ENCODE measurements around the gene CFAP107. TPM values are rescaled to one million over a fixed set of nuclear protein-coding genes. Genes with fewer than 3 reads are reported as not detected.

Gene CFAP107
- total and polyA plus RNA-seq, 2 of the 13 experiments (the other 11 are each of a cell fraction or from before 2014, with no cell fraction given) = not detected

DNA sequence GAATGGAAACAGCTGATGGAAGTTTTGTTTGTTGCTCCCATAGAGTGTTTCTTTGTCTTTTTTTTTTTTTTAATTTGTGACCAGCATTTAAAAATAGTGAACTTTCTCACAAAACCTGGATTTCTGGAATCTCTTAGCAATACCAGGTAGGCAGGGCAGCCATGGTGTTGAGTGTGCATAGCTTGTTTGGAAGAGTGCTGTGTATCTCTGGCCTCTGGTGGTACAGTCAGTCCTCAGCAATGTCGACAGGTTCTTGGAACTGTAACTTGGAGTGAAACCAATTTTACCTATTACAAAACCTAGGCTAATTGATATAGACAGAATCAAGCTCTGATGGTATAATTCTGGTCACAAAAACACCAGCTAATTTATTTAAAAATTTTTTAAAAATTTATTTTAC lies 23.4 kb upstream of the CFAP107 start:
- Histone ChIP-seq H3K79me2 (ENCODE audit: insufficient read depth, low read length) (no peaks in the 10 kb centered on the region), H4K20me1 (ENCODE audit: insufficient read depth, low read length) (no peaks in the 10 kb centered on the region), H3K36me3 (replicated peaks in 1 of 2; ENCODE audit: control insufficient read depth in 1 of 2, insufficient read depth in 2 of 2, low read length in 2 of 2) (no peaks in the 10 kb centered on the region), H3K4me3 (replicated peaks in 1 of 3; ENCODE audit: insufficient read depth in 1 of 3, low read depth in 2 of 3, low read length in 3 of 3) (no peak overlapping the region), H2AFZ (ENCODE audit: low read length) (no peak overlapping the region), H3K4me1 (ENCODE audit: insufficient read depth, low read length) (no peaks in the 10 kb centered on the region), H3K27ac (ENCODE audit: extremely low read length, insufficient read depth, low read length) (no peak overlapping the region), H3K4me2 (ENCODE audit: low read depth, low read length) (no peak overlapping the region), H3K9me3 (ENCODE audit: low read length) (no peaks in the 10 kb centered on the region), H3K27me3 (ENCODE audit: control insufficient read depth in 1 of 2, insufficient read depth in 2 of 2, low read length in 2 of 2) (peaks cover 0 to 17% of the 10 kb centered on the region in 2 experiments; a peak in 2 of 5 replicates), H3K9ac (ENCODE audit: insufficient read depth, low read depth, low read length) (no peak overlapping the region)
- intact Hi-C loops (cut with micrococcal nuclease; ENCODE audit: unreplicated experiment) (no loop called here), in situ Hi-C loops (cut with HindIII; ENCODE audit: extremely low pct_ligation_motif_present, low pct_unique_long_range_greater_than_20kb) (no loop called here)
- ChIA-PET CTCF (ENCODE audit: low intra/inter-chr PET ratio, low total read pairs) (no interaction called here), POLR2A (no interaction called here)
- WGBS (ENCODE audit: low lambda C conversion rate) = 47% methylated on average over 1 of the region's 1 CpG
- TF ChIP-seq RELA (CRISPR knock-in tag; IDR thresholded peaks at IDR 0.05) (no peak), RAD51 (IDR thresholded peaks at IDR 0.05; ENCODE audit: borderline replicate concordance) (no peak)
- no peak for DNase-seq (ENCODE audit: low spot score)
- FAIRE-seq = no peak
- no TSS peak for BruUV-seq (replicated peaks)
- no peak for ATAC-seq

GRCh38 chr1:12728391-12728790 lies 17.6 kb upstream of the CFAP107 start:
- Histone ChIP-seq H3K9ac (ENCODE audit: insufficient read depth, low read depth, low read length) (no peak overlapping the region), H3K4me3 (replicated peaks in 1 of 3; ENCODE audit: insufficient read depth in 1 of 3, low read depth in 2 of 3, low read length in 3 of 3) (no peak overlapping the region), H3K36me3 (replicated peaks in 1 of 2; ENCODE audit: control insufficient read depth in 1 of 2, insufficient read depth in 2 of 2, low read length in 2 of 2) (no peaks in the 10 kb centered on the region), H4K20me1 (ENCODE audit: insufficient read depth, low read length) (no peaks in the 10 kb centered on the region), H3K27ac (ENCODE audit: extremely low read length, insufficient read depth, low read length) (no peak overlapping the region), H3K4me2 (ENCODE audit: low read depth, low read length) (no peak overlapping the region), H3K79me2 (ENCODE audit: insufficient read depth, low read length) (no peaks in the 10 kb centered on the region), H3K9me3 (ENCODE audit: low read length) (no peaks in the 10 kb centered on the region), H3K4me1 (ENCODE audit: insufficient read depth, low read length) (no peaks in the 10 kb centered on the region), H3K27me3 (ENCODE audit: control insufficient read depth in 1 of 2, insufficient read depth in 2 of 2, low read length in 2 of 2) (peaks cover 0 to 11% of the 10 kb centered on the region in 2 experiments; a peak in 1 of 5 replicates), H2AFZ (ENCODE audit: low read length) (no peak overlapping the region)
- TF ChIP-seq RBAK (CRISPR knock-in tag; IDR thresholded peaks at IDR 0.05) (no peak), ZNF383 (CRISPR knock-in tag; IDR thresholded peaks at IDR 0.05; ENCODE audit: borderline replicate concordance) (no peak), RORA (CRISPR knock-in tag; IDR thresholded peaks at IDR 0.05) (no peak), TBP (CRISPR knock-in tag; IDR thresholded peaks at IDR 0.05) (no peak), SMARCE1 (IDR thresholded peaks at IDR 0.05; ENCODE audit: borderline replicate concordance) (no peak), ZNF225 (CRISPR knock-in tag; IDR thresholded peaks at IDR 0.05) (no peak), ZSCAN21 (CRISPR knock-in tag; IDR thresholded peaks at IDR 0.05; ENCODE audit: borderline replicate concordance) (no peak), FOXA1 (IDR thresholded peaks at IDR 0.05) (no peak), FOXA1 (CRISPR knock-in tag; IDR thresholded peaks at IDR 0.05) (no peak), PPARG (CRISPR knock-in tag; conservative IDR thresholded peaks at IDR 0.05) (no peak), GFI1 (CRISPR knock-in tag; IDR thresholded peaks at IDR 0.05; ENCODE audit: borderline replicate concordance) (no peak), HOXA9 (CRISPR knock-in tag; IDR thresholded peaks at IDR 0.05; ENCODE audit: borderline replicate concordance) (no peak), GZF1 (CRISPR knock-in tag; IDR thresholded peaks at IDR 0.05) (no peak), ZNF781 (CRISPR knock-in tag; IDR thresholded peaks at IDR 0.05; ENCODE audit: borderline replicate concordance, not compliant biosample characterization) (no peak), SP4 (CRISPR knock-in tag; IDR thresholded peaks at IDR 0.05) (no peak), ZNF678 (CRISPR knock-in tag; IDR thresholded peaks at IDR 0.05) (no peak), HNRNPLL (IDR thresholded peaks at IDR 0.05; ENCODE audit: low read depth, low read length, poor library complexity, severe bottlenecking) (no peak)
- TF ChIP-seq, protein P1, sequence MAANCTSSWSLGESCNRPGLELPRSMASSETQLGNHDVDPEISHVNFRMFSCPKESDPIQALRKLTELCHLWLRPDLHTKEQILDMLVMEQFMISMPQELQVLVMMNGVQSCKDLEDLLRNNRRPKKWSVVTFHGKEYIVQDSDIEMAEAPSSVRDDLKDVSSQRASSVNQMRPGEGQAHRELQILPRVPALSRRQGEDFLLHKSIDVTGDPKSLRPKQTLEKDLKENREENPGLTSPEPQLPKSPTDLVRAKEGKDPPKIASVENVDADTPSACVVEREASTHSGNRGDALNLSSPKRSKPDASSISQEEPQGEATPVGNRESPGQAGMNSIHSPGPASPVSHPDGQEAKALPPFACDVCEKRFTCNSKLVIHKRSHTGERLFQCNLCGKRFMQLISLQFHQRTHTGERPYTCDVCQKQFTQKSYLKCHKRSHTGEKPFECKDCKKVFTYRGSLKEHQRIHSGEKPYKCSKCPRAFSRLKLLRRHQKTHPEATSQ (CRISPR knock-in tag; IDR thresholded peaks at IDR 0.05; ENCODE audit: borderline replicate concordance) = no peak
- FAIRE-seq (no peak), ATAC-seq (no peak), DNase-seq (ENCODE audit: low spot score) (no peak)
- BruUV-seq (replicated peaks) = no TSS peak
- CTCF ChIA-PET (ENCODE audit: low intra/inter-chr PET ratio, low total read pairs) = no interaction called here
- intact Hi-C loops (cut with micrococcal nuclease; ENCODE audit: unreplicated experiment) (no loop called here), in situ Hi-C loops (cut with HindIII; ENCODE audit: extremely low pct_ligation_motif_present, low pct_unique_long_range_greater_than_20kb) (no loop called here)
- 0% methylated on average over 2 of the region's 2 CpGs for WGBS (ENCODE audit: low lambda C conversion rate)
- POLR2A ChIA-PET = no interaction called here
